Erythroblast (primary cell): ENCODE measurements around the gene DNAH9.

ENCODE experiments used
- GATA1 ChIP-seq: IDR thresholded peaks from 2 replicates; pipeline ENCODE4 v1.6.1; 2011; ENCODE audit warnings: low read depth, mild to moderate bottlenecking, control low read depth, low read length, moderate library complexity
- POLR2A ChIP-seq: IDR thresholded peaks from 2 replicates; pipeline ENCODE4 v1.6.1; 2011; ENCODE audit warnings: mild to moderate bottlenecking, low read length

GRCh38 chr17:11641521-11642275, 43.4 kb downstream of the DNAH9 start:
- no peak for TF ChIP-seq POLR2A
- no peak for TF ChIP-seq GATA1
